Measurements from ENCODE around the gene DNASE1L3. TPM values are rescaled to one million over a fixed set of nuclear protein-coding genes. Genes with fewer than 3 reads are reported as not detected.

Gene DNASE1L3
- polyA plus RNA-seq, 1 donor from 2014 or later: not detected

- no peak overlapping the region for H3K9ac ChIP-seq (ENCODE audit: low read length)
- H3K79me2 ChIP-seq (replicated peaks; ENCODE audit: insufficient read depth, low read length): no peaks in the 10 kb centered on the region
- H3K4me3 ChIP-seq (ENCODE audit: low read length): no peak overlapping the region
- H2AFZ ChIP-seq (ENCODE audit: low read depth, low read length): no peak overlapping the region
- no peaks in the 10 kb centered on the region for H3F3A ChIP-seq (ENCODE audit: insufficient read depth, low read length, poor library complexity, severe bottlenecking)
- TF ChIP-seq, protein P1, sequence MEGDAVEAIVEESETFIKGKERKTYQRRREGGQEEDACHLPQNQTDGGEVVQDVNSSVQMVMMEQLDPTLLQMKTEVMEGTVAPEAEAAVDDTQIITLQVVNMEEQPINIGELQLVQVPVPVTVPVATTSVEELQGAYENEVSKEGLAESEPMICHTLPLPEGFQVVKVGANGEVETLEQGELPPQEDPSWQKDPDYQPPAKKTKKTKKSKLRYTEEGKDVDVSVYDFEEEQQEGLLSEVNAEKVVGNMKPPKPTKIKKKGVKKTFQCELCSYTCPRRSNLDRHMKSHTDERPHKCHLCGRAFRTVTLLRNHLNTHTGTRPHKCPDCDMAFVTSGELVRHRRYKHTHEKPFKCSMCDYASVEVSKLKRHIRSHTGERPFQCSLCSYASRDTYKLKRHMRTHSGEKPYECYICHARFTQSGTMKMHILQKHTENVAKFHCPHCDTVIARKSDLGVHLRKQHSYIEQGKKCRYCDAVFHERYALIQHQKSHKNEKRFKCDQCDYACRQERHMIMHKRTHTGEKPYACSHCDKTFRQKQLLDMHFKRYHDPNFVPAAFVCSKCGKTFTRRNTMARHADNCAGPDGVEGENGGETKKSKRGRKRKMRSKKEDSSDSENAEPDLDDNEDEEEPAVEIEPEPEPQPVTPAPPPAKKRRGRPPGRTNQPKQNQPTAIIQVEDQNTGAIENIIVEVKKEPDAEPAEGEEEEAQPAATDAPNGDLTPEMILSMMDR (IDR thresholded peaks at IDR 0.05; ENCODE audit: poor library complexity, severe bottlenecking): no peak
- no peak for TF ChIP-seq SMC3 (conservative IDR thresholded peaks at IDR 0.05; ENCODE audit: poor library complexity)
- no peak for TF ChIP-seq MXI1 (conservative IDR thresholded peaks at IDR 0.05; ENCODE audit: poor library complexity, severe bottlenecking)
- no peak for TF ChIP-seq RAD21 (conservative IDR thresholded peaks at IDR 0.05)
- TF ChIP-seq TAF1 (IDR thresholded peaks at IDR 0.05; ENCODE audit: low read depth): no peak
- no peak for TF ChIP-seq EP300 (conservative IDR thresholded peaks at IDR 0.05; ENCODE audit: poor library complexity, severe bottlenecking)
- no peak for TF ChIP-seq POLR2AphosphoS5 (IDR thresholded peaks at IDR 0.05)
- TF ChIP-seq EZH2 (IDR thresholded peaks at IDR 0.05; ENCODE audit: borderline replicate concordance, insufficient read depth, low read length, poor library complexity, severe bottlenecking): no peak
- TF ChIP-seq, protein P2, sequence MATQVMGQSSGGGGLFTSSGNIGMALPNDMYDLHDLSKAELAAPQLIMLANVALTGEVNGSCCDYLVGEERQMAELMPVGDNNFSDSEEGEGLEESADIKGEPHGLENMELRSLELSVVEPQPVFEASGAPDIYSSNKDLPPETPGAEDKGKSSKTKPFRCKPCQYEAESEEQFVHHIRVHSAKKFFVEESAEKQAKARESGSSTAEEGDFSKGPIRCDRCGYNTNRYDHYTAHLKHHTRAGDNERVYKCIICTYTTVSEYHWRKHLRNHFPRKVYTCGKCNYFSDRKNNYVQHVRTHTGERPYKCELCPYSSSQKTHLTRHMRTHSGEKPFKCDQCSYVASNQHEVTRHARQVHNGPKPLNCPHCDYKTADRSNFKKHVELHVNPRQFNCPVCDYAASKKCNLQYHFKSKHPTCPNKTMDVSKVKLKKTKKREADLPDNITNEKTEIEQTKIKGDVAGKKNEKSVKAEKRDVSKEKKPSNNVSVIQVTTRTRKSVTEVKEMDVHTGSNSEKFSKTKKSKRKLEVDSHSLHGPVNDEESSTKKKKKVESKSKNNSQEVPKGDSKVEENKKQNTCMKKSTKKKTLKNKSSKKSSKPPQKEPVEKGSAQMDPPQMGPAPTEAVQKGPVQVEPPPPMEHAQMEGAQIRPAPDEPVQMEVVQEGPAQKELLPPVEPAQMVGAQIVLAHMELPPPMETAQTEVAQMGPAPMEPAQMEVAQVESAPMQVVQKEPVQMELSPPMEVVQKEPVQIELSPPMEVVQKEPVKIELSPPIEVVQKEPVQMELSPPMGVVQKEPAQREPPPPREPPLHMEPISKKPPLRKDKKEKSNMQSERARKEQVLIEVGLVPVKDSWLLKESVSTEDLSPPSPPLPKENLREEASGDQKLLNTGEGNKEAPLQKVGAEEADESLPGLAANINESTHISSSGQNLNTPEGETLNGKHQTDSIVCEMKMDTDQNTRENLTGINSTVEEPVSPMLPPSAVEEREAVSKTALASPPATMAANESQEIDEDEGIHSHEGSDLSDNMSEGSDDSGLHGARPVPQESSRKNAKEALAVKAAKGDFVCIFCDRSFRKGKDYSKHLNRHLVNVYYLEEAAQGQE (IDR thresholded peaks at IDR 0.05; ENCODE audit: borderline replicate concordance): no peak
- H3K9me2 ChIP-seq (ENCODE audit: insufficient read depth, low read length): no peaks in the 10 kb centered on the region
- no peaks in the 10 kb centered on the region for H4K20me1 ChIP-seq (ENCODE audit: insufficient read depth)
- H3K36me3 ChIP-seq (ENCODE audit: insufficient read depth, low read length): no peaks in the 10 kb centered on the region
- no peaks in the 10 kb centered on the region for H3K27me3 ChIP-seq (ENCODE audit: insufficient read depth, low read depth, low read length)
- no peak overlapping the region for H3K27ac ChIP-seq (ENCODE audit: low read length)
- H3K4me2 ChIP-seq (ENCODE audit: low read length): no peak overlapping the region
- no peaks in the 10 kb centered on the region for H3K9me3 ChIP-seq (ENCODE audit: low read length)
Measured at GRCh38 chr3:58209933-58210332, 839 bp downstream of the DNASE1L3 start.

DNA sequence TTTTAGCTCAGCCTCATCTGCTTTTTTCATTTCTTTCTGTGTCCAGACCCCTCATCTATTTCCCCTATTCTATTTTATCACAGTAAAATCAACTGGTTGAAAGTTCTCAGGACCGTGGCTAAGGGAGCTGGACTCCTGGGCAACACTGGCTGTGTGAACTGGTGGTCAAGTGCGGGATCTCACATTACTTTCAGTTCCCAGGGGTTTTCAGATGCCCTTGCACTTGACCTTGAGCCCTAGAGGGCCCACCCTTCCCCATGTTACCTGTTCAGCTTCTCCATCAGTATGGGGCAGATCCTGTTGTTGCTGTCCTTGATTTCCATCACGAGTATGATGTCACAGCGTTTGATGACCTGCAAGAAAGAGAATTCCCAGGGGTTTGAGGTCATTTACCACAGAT, 2.8 kb downstream of the DNASE1L3 start:
- Histone ChIP-seq H4K20me1 (ENCODE audit: insufficient read depth) (no peaks in the 10 kb centered on the region), H3K9me2 (ENCODE audit: insufficient read depth, low read length) (no peaks in the 10 kb centered on the region), H3K4me3 (ENCODE audit: low read length) (no peak overlapping the region), H3K9ac (ENCODE audit: low read length) (no peak overlapping the region), H3K79me2 (replicated peaks; ENCODE audit: insufficient read depth, low read length) (no peaks in the 10 kb centered on the region), H3F3A (ENCODE audit: insufficient read depth, low read length, poor library complexity, severe bottlenecking) (no peaks in the 10 kb centered on the region), H3K27me3 (ENCODE audit: insufficient read depth, low read depth, low read length) (no peaks in the 10 kb centered on the region), H3K27ac (ENCODE audit: low read length) (no peak overlapping the region), H3K36me3 (ENCODE audit: insufficient read depth, low read length) (no peaks in the 10 kb centered on the region), H3K9me3 (ENCODE audit: low read length) (no peaks in the 10 kb centered on the region), H3K4me2 (ENCODE audit: low read length) (no peak overlapping the region), H2AFZ (ENCODE audit: low read depth, low read length) (no peak overlapping the region)
- no peak for TF ChIP-seq TAF1 (IDR thresholded peaks at IDR 0.05; ENCODE audit: low read depth)
- TF ChIP-seq, protein P2 (IDR thresholded peaks at IDR 0.05; ENCODE audit: borderline replicate concordance): no peak
- TF ChIP-seq, protein P1 (IDR thresholded peaks at IDR 0.05; ENCODE audit: poor library complexity, severe bottlenecking): no peak
- TF ChIP-seq MXI1 (conservative IDR thresholded peaks at IDR 0.05; ENCODE audit: poor library complexity, severe bottlenecking): no peak
- TF ChIP-seq EP300 (conservative IDR thresholded peaks at IDR 0.05; ENCODE audit: poor library complexity, severe bottlenecking): no peak
- no peak for TF ChIP-seq SMC3 (conservative IDR thresholded peaks at IDR 0.05; ENCODE audit: poor library complexity)
- no peak for TF ChIP-seq RAD21 (conservative IDR thresholded peaks at IDR 0.05)
- TF ChIP-seq POLR2AphosphoS5 (IDR thresholded peaks at IDR 0.05): no peak
- no peak for TF ChIP-seq EZH2 (IDR thresholded peaks at IDR 0.05; ENCODE audit: borderline replicate concordance, insufficient read depth, low read length, poor library complexity, severe bottlenecking)

Measured in neural cell (in vitro differentiated cells).